ENCODE results near the gene CEACAM6.

The CEACAM6 gene

GRCh38 chr19:41793414-41793727 is 38.0 kb downstream of the CEACAM6 start:
- Histone ChIP-seq H3K9me3 (ENCODE audit: insufficient read depth, low read depth, low read length) (no peaks in the 10 kb centered on the region), H3K9me2 (replicated peaks; ENCODE audit: low read depth, low read length) (no peaks in the 10 kb centered on the region), H2AFZ (ENCODE audit: low read length) (no peak overlapping the region), H3K79me2 (ENCODE audit: insufficient read depth, low read length) (no peaks in the 10 kb centered on the region), H3K27me3 (ENCODE audit: insufficient read depth, low read length, poor library complexity, severe bottlenecking) (no peaks in the 10 kb centered on the region), H3K4me2 (ENCODE audit: low read depth, low read length, poor library complexity, severe bottlenecking) (no peak overlapping the region), H3K4me1 (ENCODE audit: insufficient read depth, low read length, poor library complexity, severe bottlenecking) (no peaks in the 10 kb centered on the region), H3K36me3 (ENCODE audit: insufficient read depth, low read length) (no peaks in the 10 kb centered on the region), H3K9ac (ENCODE audit: low read depth, low read length, poor library complexity, severe bottlenecking) (no peak overlapping the region), H3K4me3 (ENCODE audit: low read length, poor library complexity, severe bottlenecking) (no peak overlapping the region), H4K20me1 (ENCODE audit: insufficient read depth, low read length, poor library complexity, severe bottlenecking) (no peaks in the 10 kb centered on the region), H3F3A (ENCODE audit: low read depth) (no peaks in the 10 kb centered on the region)
- TF ChIP-seq CTCF (conservative IDR thresholded peaks at IDR 0.05; ENCODE audit: low read length), result no peak

DNA sequence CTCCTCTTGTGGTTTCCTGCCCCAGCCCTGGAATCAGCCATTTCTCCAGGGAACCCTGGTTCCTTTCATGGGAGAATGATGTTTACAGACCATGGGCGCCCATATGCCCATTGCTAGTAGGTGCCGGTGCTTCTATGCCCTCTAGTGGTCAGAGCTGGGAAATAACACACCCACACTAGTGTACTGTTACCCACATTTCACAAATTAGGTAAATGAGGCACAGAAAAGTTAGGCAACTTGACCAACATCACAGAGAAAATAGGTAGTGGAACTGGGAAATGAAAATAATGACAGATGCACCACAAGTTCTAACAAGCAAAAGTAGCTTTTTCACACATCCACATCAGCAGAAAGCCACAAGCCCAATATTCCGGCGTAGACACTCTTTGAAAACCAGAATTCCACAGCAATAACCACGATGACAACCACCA is 39.7 kb downstream of the CEACAM6 start:
- Histone ChIP-seq H3K9ac (ENCODE audit: low read depth, low read length, poor library complexity, severe bottlenecking) (no peak overlapping the region), H2AFZ (ENCODE audit: low read length) (no peak overlapping the region), H4K20me1 (ENCODE audit: insufficient read depth, low read length, poor library complexity, severe bottlenecking) (no peaks in the 10 kb centered on the region), H3K9me3 (ENCODE audit: insufficient read depth, low read depth, low read length) (no peaks in the 10 kb centered on the region), H3K4me3 (ENCODE audit: low read length, poor library complexity, severe bottlenecking) (no peak overlapping the region), H3K4me2 (ENCODE audit: low read depth, low read length, poor library complexity, severe bottlenecking) (no peak overlapping the region), H3K27me3 (ENCODE audit: insufficient read depth, low read length, poor library complexity, severe bottlenecking) (no peaks in the 10 kb centered on the region), H3K9me2 (replicated peaks; ENCODE audit: low read depth, low read length) (no peaks in the 10 kb centered on the region), H3K36me3 (ENCODE audit: insufficient read depth, low read length) (no peaks in the 10 kb centered on the region), H3K4me1 (ENCODE audit: insufficient read depth, low read length, poor library complexity, severe bottlenecking) (no peaks in the 10 kb centered on the region), H3K79me2 (ENCODE audit: insufficient read depth, low read length) (no peaks in the 10 kb centered on the region), H3F3A (ENCODE audit: low read depth) (no peaks in the 10 kb centered on the region)
- TF ChIP-seq CTCF (conservative IDR thresholded peaks at IDR 0.05; ENCODE audit: low read length) (peak; percentile 79), EZH2phosphoT487 (IDR thresholded peaks at IDR 0.05; ENCODE audit: borderline replicate concordance) (no peak)

DNA sequence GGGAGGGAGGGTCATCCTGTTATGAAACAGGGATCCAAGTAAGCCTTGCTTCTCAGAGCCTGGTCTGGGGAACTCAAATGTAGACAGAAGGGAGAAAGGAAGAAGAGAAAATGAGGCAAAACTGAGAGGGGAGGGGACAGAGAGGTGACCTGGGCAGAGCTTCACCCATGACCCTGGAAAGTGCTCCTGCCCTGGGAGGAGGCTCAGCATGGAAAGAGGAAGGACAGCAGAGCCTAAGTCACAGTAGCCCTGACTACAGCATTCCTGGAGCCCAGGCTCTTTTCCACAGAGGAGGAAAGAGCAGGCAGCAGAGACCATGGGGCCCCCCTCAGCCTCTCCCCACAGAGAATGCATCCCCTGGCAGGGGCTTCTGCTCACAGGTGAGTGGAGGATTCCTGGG is 41.0 kb downstream of the CEACAM6 start, which contains the start of gene CEACAM3:
CEACAM3 (plus strand) TSS at position 226 of the 400 bp plus-strand sequence; CDS start at position 317, 91 bp downstream.
- H3K4me1 ChIP-seq (ENCODE audit: insufficient read depth, low read length, poor library complexity, severe bottlenecking), result no peaks in the 10 kb centered on the region
- H3K79me2 ChIP-seq (ENCODE audit: insufficient read depth, low read length), result no peaks in the 10 kb centered on the region
- H3K9ac ChIP-seq (ENCODE audit: low read depth, low read length, poor library complexity, severe bottlenecking), result no peak within 1 kb of the TSS
- no peaks in the 10 kb centered on the region for H3K27me3 ChIP-seq (ENCODE audit: insufficient read depth, low read length, poor library complexity, severe bottlenecking)
- H3F3A ChIP-seq (ENCODE audit: low read depth), result no peaks in the 10 kb centered on the region
- no peaks in the 10 kb centered on the region for H3K9me2 ChIP-seq (replicated peaks; ENCODE audit: low read depth, low read length)
- no peaks in the 10 kb centered on the region for H3K36me3 ChIP-seq (ENCODE audit: insufficient read depth, low read length)
- TF ChIP-seq CTCF (conservative IDR thresholded peaks at IDR 0.05; ENCODE audit: low read length) (no peak), EZH2phosphoT487 (IDR thresholded peaks at IDR 0.05; ENCODE audit: borderline replicate concordance) (no peak)
- H3K4me3 ChIP-seq (ENCODE audit: low read length, poor library complexity, severe bottlenecking), result no peak within 1 kb of the TSS
- H3K4me2 ChIP-seq (ENCODE audit: low read depth, low read length, poor library complexity, severe bottlenecking), result no peak within 1 kb of the TSS
- no peaks in the 10 kb centered on the region for H3K9me3 ChIP-seq (ENCODE audit: insufficient read depth, low read depth, low read length)
- no peak within 1 kb of the TSS for H2AFZ ChIP-seq (ENCODE audit: low read length)
- H4K20me1 ChIP-seq (ENCODE audit: insufficient read depth, low read length, poor library complexity, severe bottlenecking), result no peaks in the 10 kb centered on the region

Measured in Loucy (cell line).